ENCODE results near the gene BCKDHB.

DNA sequence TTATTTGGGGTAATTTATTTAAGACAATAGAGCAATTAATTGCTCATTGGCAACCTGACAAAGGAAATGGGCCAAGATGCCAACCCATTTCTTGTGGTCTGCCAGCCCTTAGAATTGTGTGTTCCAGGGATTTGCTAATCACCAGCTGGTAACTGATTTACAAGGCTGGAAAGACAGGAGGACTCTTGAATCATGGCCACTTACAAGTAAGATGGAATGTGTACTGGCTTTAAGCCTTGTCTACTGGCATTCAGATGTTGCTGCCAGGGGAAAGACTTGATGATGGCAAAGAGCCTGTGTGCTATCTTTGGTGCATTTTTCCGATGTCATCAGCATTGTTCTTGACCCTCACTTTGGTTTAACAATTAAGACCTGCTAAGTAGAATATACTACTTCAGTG is 91.0 kb downstream of the BCKDHB start:
- TF ChIP-seq EP300 (IDR thresholded peaks at IDR 0.05; ENCODE audit: borderline replicate concordance) (no peak), TCF12 (IDR thresholded peaks at IDR 0.05; ENCODE audit: low read depth) (no peak), CEBPB (IDR thresholded peaks at IDR 0.05) (no peak), ZBTB7A (IDR thresholded peaks at IDR 0.05; ENCODE audit: low read depth) (no peak), CREB1 (IDR thresholded peaks at IDR 0.05; ENCODE audit: low read depth) (no peak), EGR1 (IDR thresholded peaks at IDR 0.05) (no peak), FOXM1 (IDR thresholded peaks at IDR 0.05; ENCODE audit: borderline replicate concordance, low read depth) (no peak), YY1 (IDR thresholded peaks at IDR 0.05; ENCODE audit: low read depth) (no peak), RAD21 (IDR thresholded peaks at IDR 0.05; ENCODE audit: low read depth) (no peak)
- TF ChIP-seq, protein P1, sequence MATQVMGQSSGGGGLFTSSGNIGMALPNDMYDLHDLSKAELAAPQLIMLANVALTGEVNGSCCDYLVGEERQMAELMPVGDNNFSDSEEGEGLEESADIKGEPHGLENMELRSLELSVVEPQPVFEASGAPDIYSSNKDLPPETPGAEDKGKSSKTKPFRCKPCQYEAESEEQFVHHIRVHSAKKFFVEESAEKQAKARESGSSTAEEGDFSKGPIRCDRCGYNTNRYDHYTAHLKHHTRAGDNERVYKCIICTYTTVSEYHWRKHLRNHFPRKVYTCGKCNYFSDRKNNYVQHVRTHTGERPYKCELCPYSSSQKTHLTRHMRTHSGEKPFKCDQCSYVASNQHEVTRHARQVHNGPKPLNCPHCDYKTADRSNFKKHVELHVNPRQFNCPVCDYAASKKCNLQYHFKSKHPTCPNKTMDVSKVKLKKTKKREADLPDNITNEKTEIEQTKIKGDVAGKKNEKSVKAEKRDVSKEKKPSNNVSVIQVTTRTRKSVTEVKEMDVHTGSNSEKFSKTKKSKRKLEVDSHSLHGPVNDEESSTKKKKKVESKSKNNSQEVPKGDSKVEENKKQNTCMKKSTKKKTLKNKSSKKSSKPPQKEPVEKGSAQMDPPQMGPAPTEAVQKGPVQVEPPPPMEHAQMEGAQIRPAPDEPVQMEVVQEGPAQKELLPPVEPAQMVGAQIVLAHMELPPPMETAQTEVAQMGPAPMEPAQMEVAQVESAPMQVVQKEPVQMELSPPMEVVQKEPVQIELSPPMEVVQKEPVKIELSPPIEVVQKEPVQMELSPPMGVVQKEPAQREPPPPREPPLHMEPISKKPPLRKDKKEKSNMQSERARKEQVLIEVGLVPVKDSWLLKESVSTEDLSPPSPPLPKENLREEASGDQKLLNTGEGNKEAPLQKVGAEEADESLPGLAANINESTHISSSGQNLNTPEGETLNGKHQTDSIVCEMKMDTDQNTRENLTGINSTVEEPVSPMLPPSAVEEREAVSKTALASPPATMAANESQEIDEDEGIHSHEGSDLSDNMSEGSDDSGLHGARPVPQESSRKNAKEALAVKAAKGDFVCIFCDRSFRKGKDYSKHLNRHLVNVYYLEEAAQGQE (IDR thresholded peaks at IDR 0.05; ENCODE audit: low read depth), result no peak

Data from Ishikawa (cell line).